IPS-NIHi11 (cell line): ENCODE data around the gene EFHC1.
"Not testable (repeated sequence)": the region's sequence is repeated elsewhere in the genome, so short reads cannot be mapped to it uniquely, and the experiment has no call there.

Experiments
- DNase-seq: peaks from one replicate; pipeline ENCODE4 v3.0.0; 2012; ENCODE audit warnings: mixed read lengths, low spot score

The EFHC1 gene, protein sequence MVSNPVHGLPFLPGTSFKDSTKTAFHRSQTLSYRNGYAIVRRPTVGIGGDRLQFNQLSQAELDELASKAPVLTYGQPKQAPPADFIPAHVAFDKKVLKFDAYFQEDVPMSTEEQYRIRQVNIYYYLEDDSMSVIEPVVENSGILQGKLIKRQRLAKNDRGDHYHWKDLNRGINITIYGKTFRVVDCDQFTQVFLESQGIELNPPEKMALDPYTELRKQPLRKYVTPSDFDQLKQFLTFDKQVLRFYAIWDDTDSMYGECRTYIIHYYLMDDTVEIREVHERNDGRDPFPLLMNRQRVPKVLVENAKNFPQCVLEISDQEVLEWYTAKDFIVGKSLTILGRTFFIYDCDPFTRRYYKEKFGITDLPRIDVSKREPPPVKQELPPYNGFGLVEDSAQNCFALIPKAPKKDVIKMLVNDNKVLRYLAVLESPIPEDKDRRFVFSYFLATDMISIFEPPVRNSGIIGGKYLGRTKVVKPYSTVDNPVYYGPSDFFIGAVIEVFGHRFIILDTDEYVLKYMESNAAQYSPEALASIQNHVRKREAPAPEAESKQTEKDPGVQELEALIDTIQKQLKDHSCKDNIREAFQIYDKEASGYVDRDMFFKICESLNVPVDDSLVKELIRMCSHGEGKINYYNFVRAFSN

DNA sequence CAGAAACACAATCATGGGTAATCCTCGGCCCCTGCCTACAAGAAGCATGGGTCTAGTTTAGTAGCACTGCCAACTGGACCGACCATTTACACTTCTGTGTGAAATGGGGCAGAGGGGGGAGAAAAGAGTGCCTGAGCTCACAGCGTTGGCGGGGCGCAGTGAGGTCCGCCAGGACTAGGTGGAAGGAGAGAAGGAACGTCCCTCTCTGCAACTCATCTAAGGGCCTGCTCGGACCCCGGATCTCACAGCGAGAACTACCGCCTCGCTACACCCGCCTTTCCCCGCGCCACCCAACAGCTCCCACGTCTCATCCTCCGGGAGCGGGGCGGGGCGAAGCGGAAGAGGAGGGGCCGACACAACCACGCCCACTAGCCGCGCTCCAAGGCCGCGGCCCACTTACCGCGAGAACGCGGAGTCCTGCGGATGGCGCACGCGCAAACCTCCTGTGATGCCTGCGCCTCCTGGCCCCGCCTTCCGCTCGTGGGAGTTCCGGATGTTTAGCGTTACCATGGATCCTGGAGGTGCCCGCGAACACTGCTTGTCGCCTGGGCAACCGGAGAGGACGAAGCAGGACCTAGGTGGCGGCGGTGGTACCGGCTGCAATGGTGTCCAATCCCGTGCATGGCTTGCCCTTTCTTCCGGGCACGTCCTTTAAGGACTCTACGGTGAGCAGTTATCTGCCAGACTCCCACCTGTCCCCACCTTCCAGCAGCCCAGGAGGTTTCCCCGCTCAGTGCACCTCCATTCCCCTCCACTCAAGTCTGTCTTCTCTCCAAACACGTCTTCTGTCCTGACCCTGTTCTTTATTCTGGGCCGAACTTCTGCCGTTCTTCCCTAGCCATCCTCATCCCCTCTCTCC, at the start of gene EFHC1:
EFHC1 (plus strand) TSS at position 534 of the 859 bp plus-strand sequence; CDS start at position 603, 69 bp downstream.
- DNase-seq: peak; percentile 95

DNA sequence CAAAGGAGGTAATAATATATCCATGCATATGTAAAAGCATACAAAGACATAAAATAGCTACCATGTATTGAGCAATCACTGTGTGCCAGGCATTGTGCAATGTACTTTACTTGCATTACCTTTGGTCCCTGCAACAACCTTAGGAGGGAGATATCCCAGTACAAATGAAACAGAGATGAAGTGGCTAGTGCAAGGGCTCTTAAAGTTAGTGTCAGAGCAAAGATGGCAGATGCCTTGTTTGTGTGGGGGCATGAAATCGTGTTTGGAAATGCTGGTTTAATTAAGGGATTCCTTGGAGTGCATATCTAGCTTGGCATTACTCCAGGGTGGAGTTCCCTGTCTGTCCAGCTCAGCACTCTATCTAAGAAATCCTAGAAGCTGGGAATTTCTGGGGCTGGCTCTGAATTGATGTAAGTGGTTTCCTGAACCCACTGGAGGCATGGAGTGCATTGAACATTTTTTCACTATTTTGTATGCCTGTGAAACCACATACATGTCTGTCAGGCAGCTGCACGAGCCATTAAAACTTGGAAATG, 48.4 kb upstream of the EFHC1 start:
- DNase-seq: no peak

DNA sequence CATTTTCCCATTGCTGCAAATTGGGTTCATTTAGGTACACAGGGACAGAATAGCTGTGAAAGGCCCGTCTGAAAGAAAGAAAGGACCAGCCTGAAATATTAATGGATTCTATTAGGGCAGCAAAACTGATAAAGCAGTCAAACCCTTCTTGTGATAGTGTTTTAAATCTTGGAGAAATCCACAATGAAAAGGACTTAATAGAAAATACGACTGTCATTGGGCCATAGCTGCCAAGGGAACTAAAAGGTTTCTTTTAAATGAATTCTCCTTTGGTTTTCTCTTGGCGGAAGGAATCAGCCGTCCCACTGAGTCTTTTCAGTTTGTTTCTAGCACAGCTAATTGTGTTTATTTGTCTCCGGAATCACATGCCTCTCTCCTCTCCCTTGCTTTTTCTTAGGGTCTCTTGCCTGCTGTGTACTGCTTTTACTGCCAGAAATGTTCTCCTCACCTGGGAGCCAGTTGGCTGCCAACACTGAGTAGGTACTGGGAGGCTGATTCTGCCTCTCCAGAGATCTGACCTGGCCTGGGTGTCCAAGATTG, 46.9 kb upstream of the EFHC1 start:
- no peak for DNase-seq

DNA sequence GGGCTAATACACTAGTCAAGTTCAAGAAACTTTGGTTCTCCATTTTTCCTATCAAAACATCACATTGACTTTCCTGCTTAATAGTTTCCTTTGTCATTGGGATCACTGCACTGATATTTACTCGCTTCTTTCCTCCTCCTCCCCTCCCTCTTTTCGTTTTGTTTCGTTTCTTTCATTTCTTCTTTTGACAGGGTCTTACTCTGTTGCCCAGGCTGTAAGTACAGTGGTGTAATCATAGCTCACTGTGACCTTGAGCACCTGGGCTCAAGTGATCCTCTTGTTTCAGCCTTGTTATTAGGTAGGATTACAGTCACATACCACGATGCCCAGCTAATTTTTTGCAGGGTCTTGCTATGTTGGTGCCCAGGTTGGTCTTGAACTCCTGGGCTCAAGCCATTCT, 45.9 kb upstream of the EFHC1 start:
- no peak for DNase-seq

DNA sequence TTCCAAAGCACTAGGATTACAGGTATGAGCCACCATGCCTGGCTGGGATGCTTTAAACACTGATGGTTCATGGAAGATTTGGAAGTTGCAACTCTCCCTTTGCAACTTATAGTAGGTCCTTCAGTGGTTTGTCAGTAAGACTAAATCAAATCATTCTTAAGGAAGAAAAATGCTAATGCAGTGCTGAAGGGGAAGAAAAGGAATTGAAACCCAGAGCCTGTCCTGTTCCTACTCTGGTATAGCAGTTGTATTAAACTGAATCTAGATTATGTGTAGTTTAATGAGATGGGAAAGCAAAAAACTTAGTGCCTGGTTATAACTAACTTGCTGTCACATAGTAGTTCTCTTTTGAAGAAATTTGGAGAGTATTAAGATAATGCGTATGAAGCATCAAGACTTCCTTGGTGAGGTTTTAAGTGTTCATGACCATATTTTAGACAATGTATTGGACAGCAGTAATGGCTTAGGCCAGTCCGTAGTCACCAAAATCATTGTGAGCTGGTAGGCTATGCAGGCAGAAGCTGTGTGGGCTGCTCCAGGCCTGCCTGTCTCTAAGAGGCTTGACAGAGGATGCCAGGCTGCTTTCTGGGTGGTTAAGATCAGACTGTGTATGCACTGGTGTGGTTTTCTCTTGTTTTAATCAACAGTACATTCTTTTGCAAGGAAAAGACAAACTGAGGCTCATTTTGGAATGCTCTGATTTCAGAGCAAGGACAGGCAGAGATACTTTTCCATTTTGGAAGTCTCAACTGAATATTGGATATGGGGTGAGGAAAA, 44.2 kb upstream of the EFHC1 start:
- no peak for DNase-seq

DNA sequence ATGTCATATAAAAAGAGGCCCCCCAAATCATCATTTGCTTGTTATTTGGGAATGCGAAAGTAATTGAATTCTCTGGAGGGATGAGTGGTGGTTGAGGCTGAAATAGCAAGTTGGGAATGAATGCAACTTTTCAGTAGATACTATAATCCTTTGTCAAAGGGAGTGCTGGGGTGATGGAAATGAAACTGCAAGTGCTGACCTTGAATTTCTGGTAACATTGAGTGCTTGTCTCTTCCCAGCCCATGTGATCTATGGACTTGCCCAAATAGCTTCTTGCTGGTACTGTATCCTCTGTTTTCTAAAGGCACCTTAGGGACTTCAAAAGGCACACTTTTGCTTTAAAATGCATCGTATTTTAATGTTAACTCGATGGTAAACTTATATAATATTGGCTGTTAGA, 43.4 kb upstream of the EFHC1 start:
- no peak for DNase-seq

DNA sequence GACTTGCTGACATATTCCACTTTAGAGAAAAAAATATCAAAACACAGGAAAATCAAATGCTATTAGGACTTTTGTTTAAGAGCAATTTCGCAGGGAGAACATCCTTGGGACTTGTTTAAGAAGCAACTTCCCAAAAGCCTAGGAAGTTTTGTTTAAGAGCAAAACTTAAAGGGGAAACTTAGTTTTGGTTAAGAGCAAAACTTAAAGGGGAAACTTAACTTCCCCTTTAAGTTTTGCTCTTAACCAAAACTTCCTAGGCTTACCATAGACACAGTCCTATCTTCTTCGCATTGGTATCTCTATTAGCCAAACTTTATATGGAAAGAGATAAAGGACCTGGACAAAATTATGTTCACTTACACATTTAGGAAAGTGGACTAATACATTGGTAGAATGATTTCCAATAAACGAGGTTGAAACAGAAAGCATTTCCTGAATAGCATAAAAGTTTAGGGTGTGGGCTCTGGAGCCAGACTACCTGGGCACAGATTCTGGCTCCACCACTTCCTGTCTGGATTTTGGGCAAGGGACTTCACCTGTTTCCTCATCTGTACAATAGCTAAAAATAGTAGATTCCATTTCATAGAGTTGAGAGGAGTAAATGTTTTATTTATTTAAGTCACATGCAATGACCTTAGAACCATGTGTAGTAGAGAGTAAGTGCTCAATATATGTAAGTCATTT, 42.5 kb upstream of the EFHC1 start:
- no peak for DNase-seq

DNA sequence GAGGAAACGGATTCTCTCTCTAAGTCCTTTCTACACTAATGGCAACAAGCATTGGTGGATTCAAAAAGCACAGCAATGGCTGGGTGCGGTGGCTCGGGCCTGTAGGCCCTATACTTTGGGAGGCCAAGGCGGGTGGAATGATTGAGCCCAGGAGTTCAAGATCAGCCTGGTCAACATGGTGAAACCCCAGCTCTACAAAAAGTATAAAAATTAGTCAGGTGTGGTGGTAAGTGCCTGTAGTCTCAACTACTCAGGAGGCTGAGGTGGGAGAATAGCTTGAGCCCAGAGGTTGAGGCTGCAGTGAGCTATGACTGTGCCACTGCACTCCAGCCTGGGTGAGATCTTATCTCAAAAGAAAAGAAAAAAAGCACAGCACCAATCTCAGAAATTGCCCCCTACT, 38.9 kb upstream of the EFHC1 start:
- DNase-seq: no peak

DNA sequence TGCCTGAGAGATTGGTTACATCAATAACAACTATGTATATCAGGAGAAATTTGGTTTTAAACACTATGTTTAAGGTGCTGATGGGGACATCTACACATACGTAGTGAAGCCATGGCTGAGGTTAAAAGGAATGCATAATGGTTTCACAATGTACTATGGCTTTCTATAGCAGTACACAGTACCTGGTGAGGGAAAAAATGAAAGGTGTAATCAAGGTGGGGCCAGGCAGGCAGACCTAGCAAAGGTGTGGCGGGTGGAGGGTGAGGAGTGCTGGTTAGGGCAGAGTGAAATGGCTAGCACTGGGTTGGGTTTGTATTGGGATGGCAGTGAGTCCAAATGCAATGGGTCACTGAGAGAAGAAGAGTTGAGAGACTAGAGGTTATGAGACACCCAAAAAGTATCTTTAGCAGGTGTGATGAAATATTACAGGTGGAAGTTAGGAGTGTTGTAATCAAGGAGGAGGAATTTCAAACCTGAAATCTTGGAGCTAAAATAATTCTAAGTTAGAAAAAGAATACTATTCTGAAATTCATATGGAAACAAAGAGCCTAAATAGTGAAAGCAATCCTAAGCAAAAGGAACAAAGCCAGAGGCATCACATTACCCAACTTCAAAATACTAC, 35.9 kb upstream of the EFHC1 start:
- DNase-seq: no peak

DNA sequence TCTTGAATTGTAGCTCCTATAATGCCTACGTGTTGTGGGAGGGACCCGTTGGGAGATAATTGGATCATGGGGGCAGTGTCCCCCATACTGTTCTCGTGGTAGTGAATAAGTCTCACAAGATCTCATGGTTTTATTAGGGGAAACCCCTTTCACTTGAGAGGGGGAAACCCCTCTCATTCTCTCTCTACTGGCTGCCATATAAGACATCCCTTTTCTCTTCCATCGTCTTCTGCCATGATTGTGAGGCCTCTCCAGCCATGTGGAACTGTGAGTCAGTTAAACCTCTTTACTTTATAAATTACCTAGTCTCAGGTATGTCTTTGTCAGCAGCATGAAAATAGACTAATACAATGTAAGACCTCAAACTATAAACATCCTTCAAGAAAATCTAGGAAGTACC, 35.1 kb upstream of the EFHC1 start:
- no peak for DNase-seq

DNA sequence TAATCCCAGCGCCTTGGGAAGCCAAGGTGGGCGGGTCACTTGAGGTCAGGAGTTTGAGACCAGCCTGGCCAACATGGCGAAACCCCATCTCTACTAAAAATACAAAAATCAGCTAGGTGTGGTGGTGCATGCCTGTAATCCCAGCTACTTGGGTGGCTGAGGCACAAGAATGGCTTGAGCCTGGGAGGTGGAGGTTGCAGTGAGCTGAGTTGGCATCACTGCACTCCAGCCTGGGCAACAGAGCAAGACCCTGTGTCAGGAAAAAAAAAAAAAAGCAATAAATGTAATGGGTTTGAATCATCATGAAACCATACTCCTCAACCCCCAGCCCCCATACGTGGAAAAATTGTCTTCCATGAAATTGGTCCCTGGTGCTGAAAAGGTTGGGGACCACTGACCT, 32.0 kb upstream of the EFHC1 start:
- not testable (repeated sequence) for DNase-seq

DNA sequence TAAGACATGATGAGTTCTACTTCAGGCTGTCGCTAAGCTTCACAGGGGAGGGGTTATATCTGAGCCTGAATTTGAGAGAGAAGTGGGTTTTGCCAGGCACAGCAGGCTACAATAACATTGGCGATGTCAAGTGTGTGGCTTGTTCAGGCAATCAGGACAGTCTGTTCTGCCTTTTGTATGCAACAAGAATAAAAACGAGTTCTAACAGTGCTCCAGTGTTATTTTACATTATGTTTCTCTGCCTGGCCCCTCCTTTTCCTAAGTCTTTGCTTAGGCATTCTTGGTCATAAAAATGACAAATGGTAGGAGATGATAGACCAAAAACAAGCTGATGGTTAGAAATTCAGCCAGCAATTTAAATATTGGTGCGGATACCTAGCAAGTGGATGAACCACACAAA, 31.4 kb upstream of the EFHC1 start:
- DNase-seq: no peak

DNA sequence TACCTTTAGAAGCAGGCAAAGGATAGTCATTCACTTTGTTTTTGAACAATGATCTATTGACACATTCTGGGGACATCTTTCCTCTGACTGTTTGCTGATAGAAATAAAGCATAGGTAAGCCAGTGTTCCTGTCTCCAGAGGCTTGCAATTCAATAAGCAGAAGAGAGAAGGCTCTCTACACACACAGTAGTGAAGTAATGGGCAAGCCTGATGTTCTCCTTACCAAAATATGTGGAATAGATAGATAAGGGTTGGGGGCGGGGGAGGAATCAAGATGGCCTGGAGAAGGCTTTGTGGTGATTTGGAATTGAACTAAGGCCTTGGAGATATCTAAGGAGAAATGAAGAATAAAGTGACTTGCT, 30.9 kb upstream of the EFHC1 start:
- no peak for DNase-seq

DNA sequence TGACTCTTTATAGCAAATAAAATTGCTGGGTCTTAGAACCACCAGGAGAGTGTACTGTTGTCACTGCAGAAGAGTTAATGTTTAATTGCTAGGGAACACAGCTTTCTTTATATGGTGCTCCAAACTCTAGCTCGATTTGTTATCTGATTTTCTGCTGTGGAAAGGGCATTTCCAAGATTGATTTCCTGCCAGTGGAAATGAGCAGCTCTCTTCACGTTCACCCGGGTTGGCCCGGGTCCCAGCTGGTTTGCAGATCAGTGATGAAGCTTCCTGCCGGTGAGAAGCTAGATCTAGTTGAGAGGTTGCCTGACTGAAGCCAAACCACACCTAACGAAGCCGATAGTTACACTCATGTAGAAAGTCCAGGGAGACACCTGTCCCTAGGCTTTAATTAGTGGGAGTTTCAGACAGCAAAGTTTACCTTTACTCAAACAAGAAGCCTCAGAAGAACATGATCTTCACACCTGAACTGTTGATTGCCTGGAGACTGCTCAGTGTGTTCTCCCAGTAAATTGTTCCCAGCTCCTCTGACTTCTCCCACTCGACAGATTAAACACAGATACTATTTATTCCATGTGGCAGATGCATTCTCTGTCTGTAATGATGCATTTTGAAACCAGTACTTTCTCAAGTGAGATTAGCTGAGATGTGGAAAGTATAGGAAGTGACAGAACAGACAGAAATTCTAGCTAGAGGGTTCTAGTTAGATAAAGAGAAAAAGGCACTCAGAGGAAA, 30.3 kb upstream of the EFHC1 start:
- no peak for DNase-seq

DNA sequence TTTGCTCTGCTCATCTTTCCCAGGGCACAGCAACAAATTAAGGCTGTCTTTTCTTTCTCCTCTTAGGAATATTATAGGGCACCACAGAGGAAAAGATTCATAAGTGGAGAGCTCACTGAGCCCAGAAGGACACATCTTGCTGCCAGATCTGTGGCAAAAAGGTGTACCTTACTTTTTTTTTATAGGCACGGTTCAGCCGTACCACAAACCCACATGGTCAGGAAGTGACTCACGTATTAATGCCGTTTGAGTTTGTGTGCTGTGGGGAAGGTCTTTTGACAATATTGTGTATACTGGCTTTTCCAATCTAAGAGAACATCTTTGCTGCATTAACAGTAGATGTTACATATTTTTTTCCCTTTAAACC, 29.8 kb upstream of the EFHC1 start:
- DNase-seq: no peak

DNA sequence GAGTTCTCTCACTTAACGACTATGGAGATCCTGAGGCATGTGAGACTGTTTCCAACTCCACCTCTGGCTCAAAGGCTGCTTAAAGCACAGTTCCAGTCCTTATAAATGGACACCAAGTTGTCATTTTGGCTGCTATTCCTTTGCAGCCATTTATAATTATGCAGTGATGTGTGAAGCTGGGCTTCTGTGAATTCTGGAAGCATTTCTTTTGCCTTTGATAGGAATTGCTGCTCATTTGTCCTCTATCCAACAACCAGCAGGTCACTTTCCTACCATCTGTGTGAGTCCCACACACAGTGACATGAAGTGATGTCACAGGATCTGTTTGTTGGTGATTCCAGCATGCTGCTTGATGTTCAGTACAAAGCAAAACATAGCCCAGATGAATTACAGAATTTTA, 28.5 kb upstream of the EFHC1 start:
- DNase-seq: no peak

DNA sequence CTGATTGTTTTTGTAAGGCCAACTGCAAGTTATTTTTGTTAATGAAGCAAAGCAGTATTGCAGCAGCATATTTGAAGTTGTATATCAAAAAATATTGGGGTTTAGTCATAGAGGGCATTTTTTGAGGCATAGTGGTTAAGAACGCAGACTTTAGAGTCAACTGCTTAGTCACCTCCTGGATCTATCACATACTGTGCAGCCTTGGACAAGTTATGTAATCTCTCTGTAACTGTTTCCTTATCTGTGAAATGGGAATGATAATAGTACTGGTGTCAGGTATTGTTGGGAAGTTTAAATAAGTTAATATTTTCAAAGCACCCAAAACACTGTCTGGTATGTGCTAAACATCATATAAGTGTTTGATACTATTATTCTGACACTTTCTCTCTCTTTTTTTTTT, 27.2 kb upstream of the EFHC1 start:
- DNase-seq: no peak

DNA sequence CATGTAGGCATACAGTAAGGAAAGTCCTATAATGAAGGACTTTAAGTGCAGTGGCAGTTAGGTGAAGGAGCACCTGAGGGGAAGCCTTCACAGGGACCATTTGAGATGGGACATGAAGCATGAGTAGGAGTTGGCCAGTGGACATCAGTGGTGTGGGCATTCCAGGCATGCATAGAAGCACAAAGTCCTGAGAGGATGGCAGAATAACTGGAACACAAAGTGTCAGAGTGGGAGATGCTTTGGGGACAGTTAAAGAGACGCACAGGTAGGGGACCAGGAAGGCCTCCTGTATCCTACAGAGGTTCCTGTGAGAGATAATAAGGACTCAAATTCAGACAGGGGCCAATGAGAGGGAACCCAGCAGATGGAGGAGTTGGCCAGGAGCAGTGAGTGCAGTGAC, 26.4 kb upstream of the EFHC1 start:
- no peak for DNase-seq

DNA sequence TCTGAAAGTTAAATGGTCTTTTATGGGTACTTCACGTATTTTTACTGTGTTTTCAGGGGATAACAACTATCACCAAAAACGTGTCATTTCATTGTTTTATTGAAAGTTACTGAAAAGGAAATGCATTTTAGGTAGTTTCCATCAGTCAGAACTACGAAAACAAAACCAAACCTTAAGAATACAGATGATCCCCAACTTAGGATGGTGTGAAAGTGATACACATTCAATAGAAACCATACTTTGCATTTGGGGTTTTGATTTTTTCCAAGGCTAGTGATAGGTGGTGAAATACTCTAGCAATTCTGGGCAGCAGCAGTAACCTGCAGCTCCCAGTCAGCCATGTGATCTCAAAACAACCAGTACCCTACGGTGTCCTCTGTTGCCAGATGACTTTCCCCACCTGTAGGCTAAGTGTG, 25.9 kb upstream of the EFHC1 start:
- DNase-seq: no peak

DNA sequence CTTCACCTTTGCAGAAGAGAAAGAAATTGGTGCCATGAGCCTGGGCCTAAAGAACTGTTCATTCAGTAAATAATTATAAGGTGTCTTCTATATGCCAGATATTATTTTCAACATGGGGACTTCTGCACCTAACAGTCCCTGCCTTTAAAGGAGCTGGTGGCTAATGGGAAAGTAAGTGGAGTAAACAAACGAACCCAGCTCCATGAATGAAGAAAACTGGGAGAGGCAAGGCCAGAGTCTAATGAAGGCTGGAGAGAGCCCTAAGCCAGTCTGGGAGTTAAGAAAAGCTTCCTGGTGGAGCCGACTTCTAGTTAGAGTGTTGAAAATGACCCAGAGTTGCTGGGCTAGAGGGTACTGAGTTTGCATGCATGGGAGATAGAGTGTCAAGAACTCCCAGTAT, 24.2 kb upstream of the EFHC1 start:
- no peak for DNase-seq
